HEK293 (cell line): ENCODE data around the gene HOXB1.

Source experiments
- CTCF ChIA-PET: fragments of 350-600 bp; formaldehyde crosslinking; extraction: SDS; loops from one replicate; lab custom pipeline; 2021; ENCODE audit warnings: antibody characterized with exemption; lab: Yijun Ruan, JAX
- POLR2A ChIA-PET: fragments of 300-600 bp; formaldehyde crosslinking; extraction: SDS; loops from one replicate; lab custom pipeline; 2020; ENCODE audit warnings: antibody characterized with exemption, inconsistent platforms; lab: Yijun Ruan, JAX
- H3K27ac ChIP-seq: fragments of 200-500 bp; sonication (Bioruptor generic); 2 replicates; pipeline ENCODE4 v1.5.1; 2014; ENCODE audit warnings: low read depth, low read length, control low read depth, inconsistent platforms; ENCODE audit errors: extremely low read depth
- H3K36me3 ChIP-seq, 2 experiments: fragments of 200-500 bp in 1 of 2; sonication (Bioruptor generic) in 1 of 2; 1 replicate in 1 of 2; 2 replicates in 1 of 2; pipeline ENCODE4 v1.5.1; 2014 to 2017; ENCODE audit warnings: inconsistent platforms in 2 of 2, low read length in 2 of 2; ENCODE audit not compliant: control insufficient read depth in 2 of 2, insufficient read depth in 1 of 2
- H3K4me1 ChIP-seq: fragments of 200-500 bp; sonication (Bioruptor generic); 2 replicates; pipeline ENCODE4 v1.5.1; 2014; ENCODE audit warnings: mild to moderate bottlenecking, low read length, inconsistent platforms; ENCODE audit not compliant: control insufficient read depth, insufficient read depth
- H3K4me3 ChIP-seq: 2 replicates; pipeline ENCODE4 v1.5.1; 2011; ENCODE audit warnings: low read depth, mild to moderate bottlenecking, control low read depth, low read length, moderate library complexity
- H3K9me3 ChIP-seq: fragments of 200-500 bp; sonication (Bioruptor generic); 2 replicates; pipeline ENCODE4 v1.5.1; 2014; ENCODE audit warnings: low read depth, low read length, inconsistent platforms; ENCODE audit not compliant: control insufficient read depth, insufficient read depth
- EGR2 ChIP-seq: fragments of 450-650 bp; formaldehyde crosslinking; IDR thresholded peaks from 2 replicates; pipeline ENCODE4 v1.5.1; 2016; ENCODE audit warnings: low read depth, missing biosample characterization, missing genetic modification characterization
- FEZF1 ChIP-seq: fragments of 450-650 bp; formaldehyde crosslinking; IDR thresholded peaks from 2 replicates; pipeline ENCODE4 v1.5.1; 2016; ENCODE audit warnings: missing biosample characterization, missing genetic modification characterization
- GLIS1 ChIP-seq: fragments of 450-650 bp; formaldehyde crosslinking; IDR thresholded peaks from 2 replicates; pipeline ENCODE4 v1.5.1; 2016; ENCODE audit warnings: missing biosample characterization, missing genetic modification characterization
- HOXA7 ChIP-seq: sonication (generic); formaldehyde crosslinking; IDR thresholded peaks from 2 replicates; pipeline ENCODE4 v1.8.1; 2022; ENCODE audit warnings: missing genetic modification reagents, borderline replicate concordance
- HOXC10 ChIP-seq: sonication (generic); formaldehyde crosslinking; IDR thresholded peaks from 2 replicates; pipeline ENCODE4 v1.8.1; 2023; ENCODE audit warnings: mild to moderate bottlenecking, missing genetic modification reagents
- SCRT2 ChIP-seq: fragments of 450-650 bp; formaldehyde crosslinking; IDR thresholded peaks from 2 replicates; pipeline ENCODE4 v1.5.1; 2016; ENCODE audit warnings: missing biosample characterization, missing genetic modification characterization
- SP3 ChIP-seq: fragments of 450-650 bp; formaldehyde crosslinking; IDR thresholded peaks from 2 replicates; pipeline ENCODE4 v1.5.1; 2016; ENCODE audit warnings: missing biosample characterization, missing genetic modification characterization
- TCF7L2 ChIP-seq: IDR thresholded peaks from 2 replicates; pipeline ENCODE4 v1.6.1; 2011; ENCODE audit warnings: low read depth, mild to moderate bottlenecking, inconsistent platforms, low read length, moderate library complexity, borderline replicate concordance
- YY2 ChIP-seq: fragments of 450-650 bp; formaldehyde crosslinking; IDR thresholded peaks from 2 replicates; pipeline ENCODE4 v1.5.1; 2016; ENCODE audit warnings: missing biosample characterization, missing genetic modification characterization
- ZBTB1 ChIP-seq: fragments of 450-650 bp; formaldehyde crosslinking; IDR thresholded peaks from 2 replicates; pipeline ENCODE4 v1.5.1; 2016; ENCODE audit warnings: missing biosample characterization, missing genetic modification characterization
- ZNF112 ChIP-seq: fragments of 450-650 bp; formaldehyde crosslinking; IDR thresholded peaks from 2 replicates; pipeline ENCODE4 v1.5.0; 2017; ENCODE audit warnings: missing biosample characterization, missing genetic modification characterization
- ZNF121 ChIP-seq: fragments of 450-650 bp; formaldehyde crosslinking; IDR thresholded peaks from 2 replicates; pipeline ENCODE4 v1.5.1; 2016; ENCODE audit warnings: missing biosample characterization, missing genetic modification characterization
- ZNF16 ChIP-seq: fragments of 450-650 bp; formaldehyde crosslinking; IDR thresholded peaks from 2 replicates; pipeline ENCODE4 v1.5.1; 2016; ENCODE audit warnings: low read depth, missing biosample characterization, missing genetic modification characterization
- ZNF18 ChIP-seq: fragments of 450-650 bp; formaldehyde crosslinking; IDR thresholded peaks from 2 replicates; pipeline ENCODE4 v1.5.1; 2016; ENCODE audit warnings: missing biosample characterization, missing genetic modification characterization
- ZNF366 ChIP-seq: fragments of 450-650 bp; formaldehyde crosslinking; conservative IDR thresholded peaks from 2 replicates; pipeline ENCODE4 v1.5.1; 2016; ENCODE audit warnings: missing biosample characterization, missing genetic modification characterization
- ZNF423 ChIP-seq: fragments of 450-650 bp; formaldehyde crosslinking; IDR thresholded peaks from 2 replicates; pipeline ENCODE4 v1.5.1; 2016; ENCODE audit warnings: missing biosample characterization, missing genetic modification characterization
- ZNF521 ChIP-seq: fragments of 450-650 bp; formaldehyde crosslinking; IDR thresholded peaks from 2 replicates; pipeline ENCODE4 v1.5.1; 2017; ENCODE audit warnings: missing biosample characterization, mild to moderate bottlenecking, missing genetic modification characterization
- ZNF571 ChIP-seq: fragments of 450-650 bp; formaldehyde crosslinking; IDR thresholded peaks from 2 replicates; pipeline ENCODE4 v1.5.0; 2017; ENCODE audit warnings: missing biosample characterization, missing genetic modification characterization
- ZNF654 ChIP-seq: fragments of 450-650 bp; formaldehyde crosslinking; IDR thresholded peaks from 2 replicates; pipeline ENCODE4 v1.5.1; 2016; ENCODE audit warnings: low read depth, missing biosample characterization, missing genetic modification characterization
- ZNF707 ChIP-seq: fragments of 450-650 bp; formaldehyde crosslinking; IDR thresholded peaks from 2 replicates; pipeline ENCODE4 v1.5.1; 2016; ENCODE audit warnings: missing biosample characterization, missing genetic modification characterization
- ZNF792 ChIP-seq: fragments of 450-650 bp; formaldehyde crosslinking; IDR thresholded peaks from 2 replicates; pipeline ENCODE4 v1.5.1; 2016; ENCODE audit warnings: missing biosample characterization, missing genetic modification characterization
- ZNF837 ChIP-seq: fragments of 450-650 bp; formaldehyde crosslinking; IDR thresholded peaks from 2 replicates; pipeline ENCODE4 v1.5.1; 2016; ENCODE audit warnings: missing biosample characterization, missing genetic modification characterization
- TF ChIP-seq, protein P1 (sequence below): fragments of 450-650 bp; formaldehyde crosslinking; IDR thresholded peaks from 2 replicates; pipeline ENCODE4 v1.5.1; 2016; ENCODE audit warnings: missing biosample characterization, missing genetic modification characterization
- TF ChIP-seq, protein P2 (sequence below): fragments of 450-650 bp; formaldehyde crosslinking; IDR thresholded peaks from 2 replicates; pipeline ENCODE4 v1.5.1; 2016; ENCODE audit warnings: missing biosample characterization, missing genetic modification characterization
- TF ChIP-seq, protein P3 (sequence below): fragments of 450-650 bp; formaldehyde crosslinking; IDR thresholded peaks from 2 replicates; pipeline ENCODE4 v1.5.1; 2016; ENCODE audit warnings: missing biosample characterization, missing genetic modification characterization

The HOXB1 gene

DNA sequence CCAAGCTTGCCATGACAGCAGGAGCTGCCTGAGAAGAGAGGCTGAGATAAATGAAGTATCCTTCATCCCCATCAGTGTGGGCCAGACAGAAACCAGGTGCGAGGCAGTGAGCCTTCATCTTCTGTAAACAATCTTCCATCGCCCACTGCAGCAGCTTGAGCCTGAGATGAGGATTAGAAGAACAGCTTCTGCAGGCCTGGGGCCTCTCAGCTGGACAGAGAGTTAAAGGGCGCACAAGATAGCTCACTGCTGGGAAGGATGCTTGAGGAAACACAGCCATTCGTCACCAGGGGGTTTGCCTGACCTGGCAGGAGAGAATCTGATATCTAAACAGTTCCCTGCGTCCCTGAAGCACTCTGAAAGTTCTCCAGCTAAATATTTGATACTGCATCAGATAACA lies 27.1 kb downstream of the HOXB1 start (continued):
- peak; percentile 66 for TF ChIP-seq GLIS1
- no peak for TF ChIP-seq FEZF1
- TF ChIP-seq EGR2 (tag by site-specific recombination), result no peak

DNA sequence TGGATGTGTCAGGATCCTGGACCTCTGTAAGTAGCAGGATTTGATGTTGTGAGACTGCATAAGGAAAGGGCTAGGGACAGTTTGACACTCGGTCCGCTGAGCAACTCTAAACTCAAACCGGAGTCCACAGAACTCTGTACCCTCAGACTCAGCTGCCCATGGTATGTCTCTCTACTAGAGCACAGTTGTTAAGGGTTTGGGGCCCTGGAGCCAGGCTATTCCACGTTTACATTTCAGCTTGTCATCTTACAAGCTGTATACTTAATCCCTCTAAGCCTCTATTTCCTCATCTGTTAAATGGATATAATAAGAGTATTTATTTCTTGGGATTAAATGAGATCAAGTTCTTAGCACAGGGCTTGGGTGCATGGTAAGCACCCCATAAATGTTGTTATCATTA lies 27.9 kb downstream of the HOXB1 start:
- ChIA-PET CTCF (interaction anchor here (3.8 to 5.0 kb wide), 2 partner anchors 9 to 20 kb away, joined by 15 to 36 read pairs; no protein-coding TSS in a partner anchor), POLR2A (interaction anchor here (1.3 to 1.4 kb wide), 2 partner anchors 38 to 123 kb away, joined by 3 to 10 read pairs; partner anchors contain the start of gene HOXB9)
- Histone ChIP-seq H3K4me3 (no peak overlapping the region), H3K36me3 (no peaks in the 10 kb centered on the region), H3K27ac (peak overlapping the region; percentile 7; the same call in 1 of the 2 replicates), H3K9me3 (no peaks in the 10 kb centered on the region), H3K4me1 (peaks cover 38% of the 10 kb centered on the region)
- TF ChIP-seq ZNF112 (tag by site-specific recombination), result no peak
- no peak for TF ChIP-seq ZNF707 (tag by site-specific recombination)
- no peak for TF ChIP-seq ZNF571
- TF ChIP-seq SCRT2 (tag by site-specific recombination), result no peak
- no peak for TF ChIP-seq ZNF16 (tag by site-specific recombination)
- TF ChIP-seq, protein P1, sequence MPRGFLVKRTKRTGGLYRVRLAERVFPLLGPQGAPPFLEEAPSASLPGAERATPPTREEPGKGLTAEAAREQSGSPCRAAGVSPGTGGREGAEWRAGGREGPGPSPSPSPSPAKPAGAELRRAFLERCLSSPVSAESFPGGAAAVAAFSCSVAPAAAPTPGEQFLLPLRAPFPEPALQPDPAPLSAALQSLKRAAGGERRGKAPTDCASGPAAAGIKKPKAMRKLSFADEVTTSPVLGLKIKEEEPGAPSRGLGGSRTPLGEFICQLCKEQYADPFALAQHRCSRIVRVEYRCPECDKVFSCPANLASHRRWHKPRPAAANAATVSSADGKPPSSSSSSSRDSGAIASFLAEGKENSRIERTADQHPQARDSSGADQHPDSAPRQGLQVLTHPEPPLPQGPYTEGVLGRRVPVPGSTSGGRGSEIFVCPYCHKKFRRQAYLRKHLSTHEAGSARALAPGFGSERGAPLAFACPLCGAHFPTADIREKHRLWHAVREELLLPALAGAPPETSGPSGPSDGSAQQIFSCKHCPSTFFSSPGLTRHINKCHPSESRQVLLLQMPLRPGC (tag by site-specific recombination), result no peak
- no peak for TF ChIP-seq ZNF423
- no peak for TF ChIP-seq ZNF654 (tag by site-specific recombination)
- TF ChIP-seq, protein P2, sequence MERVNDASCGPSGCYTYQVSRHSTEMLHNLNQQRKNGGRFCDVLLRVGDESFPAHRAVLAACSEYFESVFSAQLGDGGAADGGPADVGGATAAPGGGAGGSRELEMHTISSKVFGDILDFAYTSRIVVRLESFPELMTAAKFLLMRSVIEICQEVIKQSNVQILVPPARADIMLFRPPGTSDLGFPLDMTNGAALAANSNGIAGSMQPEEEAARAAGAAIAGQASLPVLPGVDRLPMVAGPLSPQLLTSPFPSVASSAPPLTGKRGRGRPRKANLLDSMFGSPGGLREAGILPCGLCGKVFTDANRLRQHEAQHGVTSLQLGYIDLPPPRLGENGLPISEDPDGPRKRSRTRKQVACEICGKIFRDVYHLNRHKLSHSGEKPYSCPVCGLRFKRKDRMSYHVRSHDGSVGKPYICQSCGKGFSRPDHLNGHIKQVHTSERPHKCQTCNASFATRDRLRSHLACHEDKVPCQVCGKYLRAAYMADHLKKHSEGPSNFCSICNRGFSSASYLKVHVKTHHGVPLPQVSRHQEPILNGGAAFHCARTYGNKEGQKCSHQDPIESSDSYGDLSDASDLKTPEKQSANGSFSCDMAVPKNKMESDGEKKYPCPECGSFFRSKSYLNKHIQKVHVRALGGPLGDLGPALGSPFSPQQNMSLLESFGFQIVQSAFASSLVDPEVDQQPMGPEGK (tag by site-specific recombination), result no peak
- no peak for TF ChIP-seq SP3 (tag by site-specific recombination)
- TF ChIP-seq YY2, result no peak
- TF ChIP-seq HOXC10 (CRISPR knock-in tag), result no peak
- TF ChIP-seq ZNF792, result no peak
- TF ChIP-seq ZNF521, result no peak
- TF ChIP-seq ZNF837, result no peak
- no peak for TF ChIP-seq ZNF366 (tag by site-specific recombination)
- TF ChIP-seq TCF7L2, result no peak

DNA sequence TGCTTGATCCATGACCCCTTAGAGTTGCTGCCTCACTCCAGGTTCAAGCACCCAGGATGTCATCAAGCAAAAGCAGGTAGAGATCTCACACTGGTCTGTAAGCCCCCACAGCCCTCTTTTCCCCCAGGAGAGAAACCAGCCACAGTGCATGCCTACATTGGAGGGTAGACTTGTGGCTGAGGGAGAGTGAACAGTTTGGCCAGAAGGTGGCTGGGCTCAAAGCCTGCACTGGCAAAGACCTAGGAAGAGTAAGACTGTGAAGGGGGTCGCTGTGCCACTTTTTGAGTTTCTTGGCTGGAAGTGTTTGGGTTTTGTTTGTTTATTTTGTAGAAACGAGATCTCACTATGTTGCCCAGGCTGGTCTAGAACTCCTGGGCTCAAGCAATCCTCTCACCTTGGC lies 28.5 kb downstream of the HOXB1 start:
- H3K36me3 ChIP-seq, result no peaks in the 10 kb centered on the region
- no peak overlapping the region for H3K4me3 ChIP-seq
- peak overlapping the region; percentile 7; the same call in 1 of the 2 replicates for H3K27ac ChIP-seq
- CTCF ChIA-PET, result interaction anchor here (1.1 to 5.0 kb wide), 3 partner anchors 9 to 39 kb away, joined by 6 to 36 read pairs (median 15); no protein-coding TSS in a partner anchor
- H3K4me1 ChIP-seq, result peaks cover 38% of the 10 kb centered on the region
- TF ChIP-seq ZNF521, result no peak
- no peak for TF ChIP-seq HOXA7 (CRISPR knock-in tag)
- TF ChIP-seq ZNF16 (tag by site-specific recombination), result no peak
- TF ChIP-seq ZNF121, result peak; percentile 60; the same call in 1 of the 2 replicates
- TF ChIP-seq ZNF18 (tag by site-specific recombination), result 0 out of 2 replicates have a peak, but pooled peaks have one; percentile 39
- TF ChIP-seq, protein P3, sequence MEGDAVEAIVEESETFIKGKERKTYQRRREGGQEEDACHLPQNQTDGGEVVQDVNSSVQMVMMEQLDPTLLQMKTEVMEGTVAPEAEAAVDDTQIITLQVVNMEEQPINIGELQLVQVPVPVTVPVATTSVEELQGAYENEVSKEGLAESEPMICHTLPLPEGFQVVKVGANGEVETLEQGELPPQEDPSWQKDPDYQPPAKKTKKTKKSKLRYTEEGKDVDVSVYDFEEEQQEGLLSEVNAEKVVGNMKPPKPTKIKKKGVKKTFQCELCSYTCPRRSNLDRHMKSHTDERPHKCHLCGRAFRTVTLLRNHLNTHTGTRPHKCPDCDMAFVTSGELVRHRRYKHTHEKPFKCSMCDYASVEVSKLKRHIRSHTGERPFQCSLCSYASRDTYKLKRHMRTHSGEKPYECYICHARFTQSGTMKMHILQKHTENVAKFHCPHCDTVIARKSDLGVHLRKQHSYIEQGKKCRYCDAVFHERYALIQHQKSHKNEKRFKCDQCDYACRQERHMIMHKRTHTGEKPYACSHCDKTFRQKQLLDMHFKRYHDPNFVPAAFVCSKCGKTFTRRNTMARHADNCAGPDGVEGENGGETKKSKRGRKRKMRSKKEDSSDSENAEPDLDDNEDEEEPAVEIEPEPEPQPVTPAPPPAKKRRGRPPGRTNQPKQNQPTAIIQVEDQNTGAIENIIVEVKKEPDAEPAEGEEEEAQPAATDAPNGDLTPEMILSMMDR (tag by site-specific recombination), result peak; percentile 72
- no peak for TF ChIP-seq ZBTB1
- H3K9me3 ChIP-seq, result no peaks in the 10 kb centered on the region
- POLR2A ChIA-PET, result interaction anchor here (1.6 kb wide), 1 partner anchor 39 kb away, joined by 6 read pairs; no protein-coding TSS in a partner anchor
